Peyer's patch (tissue), 4 donors: ENCODE data around the gene CSNK1G1. TPM values are rescaled to one million over a fixed set of nuclear protein-coding genes. Genes with fewer than 3 reads are reported as not detected.

Source experiments
- DNase-seq, 3 donors: peaks; one replicate each; pipeline ENCODE4 v3.0.0-alpha.2; 2017 to 2019
- H3K27ac ChIP-seq, 4 donors: fragments of 200-600 bp; sonication (generic); one replicate each; pipeline ENCODE4 v1.5.1; 2016 to 2019
- H3K27me3 ChIP-seq, 2 donors: fragments of 200-600 bp; sonication (generic); one replicate each; pipeline ENCODE4 v1.5.1; 2019
- H3K36me3 ChIP-seq, 3 donors: fragments of 200-600 bp; sonication (generic); one replicate each; pipeline ENCODE4 v1.5.1; 2016 to 2019
- H3K4me1 ChIP-seq, 4 donors: fragments of 200-600 bp; sonication (generic); one replicate each; pipeline ENCODE4 v1.5.1; 2016 to 2019
- H3K4me3 ChIP-seq, 4 donors: fragments of 200-600 bp; sonication (generic); 1 replicate in 3 of 4; 2 replicates in 1 of 4; pipeline ENCODE4 v1.5.1; 2016 to 2019; ENCODE audit warnings: mild to moderate bottlenecking in 1 of 4
- H3K9me3 ChIP-seq, 4 donors: fragments of 200-600 bp; sonication (generic); one replicate each; pipeline ENCODE4 v1.5.1; 2016 to 2019; ENCODE audit warnings: mild to moderate bottlenecking in 1 of 4
- CTCF ChIP-seq, 6 experiments: fragments of 450-650 bp in 4 of 6; fragments of 200-600 bp in 2 of 6; sonication (generic) in 1 of 6; IDR thresholded peaks; one replicate each; pipeline ENCODE4 v1.5.1; 2017 to 2019; ENCODE audit warnings: antibody characterized with exemption in 6 of 6, mild to moderate bottlenecking in 3 of 6, moderate library complexity in 1 of 6
- POLR2A ChIP-seq, 2 donors: fragments of 450-650 bp; IDR thresholded peaks; one replicate each; pipeline ENCODE4 v1.5.1; 2017; ENCODE audit warnings: antibody characterized with exemption in 2 of 2, mild to moderate bottlenecking in 2 of 2, moderate library complexity in 2 of 2
- total RNA-seq, 4 donors: library from RNA; depleted of rRNA; stranded (reverse); fragments of >200 nt; gene quantifications; one replicate each; pipeline ENCODE4 v1.1.0, GENCODE V29; 2016

CSNK1G1 gene
- total RNA-seq, 4 donors from 2014 or later, result 12.3 to 36.5 (median 24.2) TPM

GRCh38 chr15:64164436-64164835 lies 191.5 kb downstream of the CSNK1G1 start:
- H3K27me3 ChIP-seq, result no peaks in the 10 kb centered on the region
- H3K4me1 ChIP-seq, result peaks cover 0 to 29% (median 13%) of the 10 kb centered on the region in 4 donors
- no peak for TF ChIP-seq POLR2A (IDR thresholded peaks at IDR 0.05)
- TF ChIP-seq CTCF (IDR thresholded peaks at IDR 0.05), result no peak
- H3K9me3 ChIP-seq, result no peaks in the 10 kb centered on the region
- no peak overlapping the region for H3K4me3 ChIP-seq
- H3K27ac ChIP-seq, result peak overlapping the region in 1 of 4 donors; percentile 64
- no peak for DNase-seq
- peaks cover 0 to 22% (median 7%) of the 10 kb centered on the region in 3 donors for H3K36me3 ChIP-seq

- Histone ChIP-seq H3K4me3 (peak overlapping the region; percentile 62 to 85 (median 79)), H3K4me1 (peaks cover 0 to 29% (median 13%) of the 10 kb centered on the region in 4 donors), H3K27me3 (no peaks in the 10 kb centered on the region), H3K27ac (peak overlapping the region; percentile 64 to 90 (median 84)), H3K36me3 (peaks cover 0 to 28% (median 7%) of the 10 kb centered on the region in 3 donors), H3K9me3 (no peaks in the 10 kb centered on the region)
- TF ChIP-seq POLR2A (IDR thresholded peaks at IDR 0.05) (no peak), CTCF (IDR thresholded peaks at IDR 0.05) (no peak)
- DNase-seq, result peak in 1 of 3 donors; percentile 54
Observed at GRCh38 chr15:64163659-64164362, 192.2 kb downstream of the CSNK1G1 start.

DNA sequence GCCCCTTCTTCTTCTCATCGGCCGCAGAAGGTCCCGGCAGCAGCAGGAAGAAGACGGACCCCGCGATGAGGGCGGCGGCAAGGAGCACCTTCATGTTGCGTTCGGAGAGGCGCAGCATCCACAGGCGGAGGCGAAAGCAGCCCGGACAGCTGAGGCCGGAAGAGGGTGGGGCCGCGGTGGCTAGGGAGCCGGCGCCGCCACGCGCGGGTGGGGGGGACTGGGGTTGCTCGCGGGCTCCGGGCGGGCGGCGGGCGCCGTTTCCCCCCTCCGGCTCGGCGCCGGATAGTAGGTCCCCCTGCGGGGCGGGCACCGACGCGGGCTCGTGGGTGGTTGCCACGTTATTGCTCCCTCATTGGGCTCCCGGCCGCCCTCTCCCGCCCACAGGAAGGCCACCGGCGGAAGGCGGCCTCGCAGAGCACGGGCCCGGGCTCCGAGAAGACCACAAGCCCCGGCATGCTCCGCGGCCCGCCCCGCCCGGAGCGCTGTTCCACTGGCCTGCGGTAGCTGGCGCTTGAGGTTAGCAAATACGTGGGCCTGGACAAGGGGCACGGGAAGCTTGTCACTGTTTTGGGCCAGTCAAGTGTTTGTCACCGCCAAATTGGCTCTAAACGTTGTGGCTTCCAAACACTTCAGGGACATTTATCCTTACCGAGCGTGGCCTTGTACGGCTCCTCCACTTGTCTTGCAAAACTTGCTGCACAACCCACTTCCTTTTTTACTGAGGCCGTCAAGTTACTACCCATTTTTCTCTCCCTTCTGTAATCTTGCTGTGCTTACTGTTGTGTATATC lies 192.9 kb downstream of the CSNK1G1 start, which contains the start of gene PPIB:
Gene PPIB (minus strand): TSS at position 154 of the 790 bp plus-strand sequence. CDS start 36 bp downstream, at position 118.
- TF ChIP-seq CTCF (IDR thresholded peaks at IDR 0.05), result peak in 5 of 6 experiments; percentile 27 to 57 (median 45)
- TF ChIP-seq POLR2A (IDR thresholded peaks at IDR 0.05), result peak; percentile 75 to 91
- no peaks in the 10 kb centered on the region for H3K9me3 ChIP-seq
- peak within 1 kb of the TSS; percentile 62 to 85 (median 79) for H3K4me3 ChIP-seq
- peaks cover 0 to 29% (median 13%) of the 10 kb centered on the region in 4 donors for H3K4me1 ChIP-seq
- peaks cover 0 to 35% (median 7%) of the 10 kb centered on the region in 3 donors for H3K36me3 ChIP-seq
- DNase-seq, result peak; percentile 94 to 99 (median 99)
- peak within 1 kb of the TSS; percentile 78 to 90 (median 84) for H3K27ac ChIP-seq
- no peaks in the 10 kb centered on the region for H3K27me3 ChIP-seq

GRCh38 chr15:64162478-64162868 lies 193.5 kb downstream of the CSNK1G1 start:
- H3K9me3 ChIP-seq, result no peaks in the 10 kb centered on the region
- TF ChIP-seq POLR2A (IDR thresholded peaks at IDR 0.05) (no peak), CTCF (IDR thresholded peaks at IDR 0.05) (no peak)
- H3K27me3 ChIP-seq, result no peaks in the 10 kb centered on the region
- H3K36me3 ChIP-seq, result peaks cover 0 to 41% (median 7%) of the 10 kb centered on the region in 3 donors
- peak in 1 of 3 donors; percentile 52 for DNase-seq
- peak overlapping the region; percentile 78 to 90 (median 84) for H3K27ac ChIP-seq
- H3K4me1 ChIP-seq, result peaks cover 0 to 29% (median 13%) of the 10 kb centered on the region in 4 donors
- H3K4me3 ChIP-seq, result peak overlapping the region; percentile 62 to 85 (median 79)

- Histone ChIP-seq H3K4me1 (peaks cover 0 to 29% (median 13%) of the 10 kb centered on the region in 4 donors), H3K27ac (peak overlapping the region; percentile 78 to 90 (median 84)), H3K4me3 (peak overlapping the region; percentile 62 to 85 (median 79)), H3K9me3 (no peaks in the 10 kb centered on the region), H3K36me3 (peaks cover 0 to 47% (median 7%) of the 10 kb centered on the region in 3 donors), H3K27me3 (no peaks in the 10 kb centered on the region)
- no peak for DNase-seq
- TF ChIP-seq POLR2A (IDR thresholded peaks at IDR 0.05) (no peak), CTCF (IDR thresholded peaks at IDR 0.05) (no peak)
Observed at GRCh38 chr15:64161688-64162477, 194.1 kb downstream of the CSNK1G1 start.
